ENCODE measurements around the gene SELENOH. TPM values are rescaled to one million over a fixed set of nuclear protein-coding genes. Genes with fewer than 3 reads are reported as not detected.

SELENOH gene
- total RNA-seq, 2 experiments from 2014 or later: 114 to 145 TPM

- Mint-ChIP-seq H3K27ac (no peak overlapping the region), H3K27me3 (no peaks in the 10 kb centered on the region), H3K9me3 (ENCODE audit: low read depth) (no peaks in the 10 kb centered on the region), H3K4me1 (peaks cover 22% of the 10 kb centered on the region), H3K4me3 (no peak overlapping the region), H3K36me3 (peaks cover 1% of the 10 kb centered on the region)
- DNase-seq: no peak
- ATAC-seq: no peak
- CTCF ChIA-PET: no interaction called here
These were observed 35.4 kb downstream of the SELENOH start for GRCh38 chr11:57776577-57777210.

- H3K36me3 Mint-ChIP-seq: peaks cover 1% of the 10 kb centered on the region
These were observed 36.7 kb downstream of the SELENOH start for GRCh38 chr11:57777969-57778317.

GRCh38 chr11:57778318-57779037 is 37.2 kb downstream of the SELENOH start:
- Mint-ChIP-seq H3K27me3 (no peaks in the 10 kb centered on the region), H3K9me3 (ENCODE audit: low read depth) (no peaks in the 10 kb centered on the region), H3K27ac (no peak overlapping the region), H3K4me1 (peaks cover 16% of the 10 kb centered on the region), H3K4me3 (no peak overlapping the region), H3K36me3 (peaks cover 1% of the 10 kb centered on the region)
- no peak for DNase-seq
- CTCF ChIA-PET: interaction anchor here (0.9 to 3.2 kb wide), 2 partner anchors 21 to 22 kb away, joined by 3 to 9 read pairs; no protein-coding TSS in a partner anchor
- no peak for ATAC-seq

More at GRCh38 chr11:57777969-57778317, 36.7 kb downstream of the SELENOH start:
- H3K4me1 Mint-ChIP-seq: peaks cover 19% of the 10 kb centered on the region
- CTCF ChIA-PET: interaction anchor here (0.9 to 3.2 kb wide), 2 partner anchors 21 to 23 kb away, joined by 3 to 9 read pairs; no protein-coding TSS in a partner anchor
- H3K9me3 Mint-ChIP-seq (ENCODE audit: low read depth): no peaks in the 10 kb centered on the region
- DNase-seq: no peak
- H3K27ac Mint-ChIP-seq: no peak overlapping the region
- no peak for ATAC-seq
- H3K27me3 Mint-ChIP-seq: no peaks in the 10 kb centered on the region
- no peak overlapping the region for H3K4me3 Mint-ChIP-seq

- ATAC-seq (no peak), DNase-seq (no peak)
- H3K27me3 Mint-ChIP-seq: no peaks in the 10 kb centered on the region
- H3K4me3 Mint-ChIP-seq: no peak overlapping the region
- no peaks in the 10 kb centered on the region for H3K9me3 Mint-ChIP-seq (ENCODE audit: low read depth)
- CTCF ChIA-PET: interaction anchor here (3.2 kb wide), 1 partner anchor 22 kb away, joined by 9 read pairs; no protein-coding TSS in a partner anchor
- peaks cover 1% of the 10 kb centered on the region for H3K36me3 Mint-ChIP-seq
- no peak overlapping the region for H3K27ac Mint-ChIP-seq
- peaks cover 12% of the 10 kb centered on the region for H3K4me1 Mint-ChIP-seq
These were observed 38.0 kb downstream of the SELENOH start for GRCh38 chr11:57779276-57779675.

- no peak for ATAC-seq
- Mint-ChIP-seq H3K9me3 (ENCODE audit: low read depth) (no peaks in the 10 kb centered on the region), H3K4me3 (no peak overlapping the region), H3K27me3 (no peaks in the 10 kb centered on the region), H3K4me1 (peaks cover 7% of the 10 kb centered on the region), H3K27ac (no peak overlapping the region), H3K36me3 (peaks cover 1% of the 10 kb centered on the region)
- CTCF ChIA-PET: no interaction called here
- no peak for DNase-seq
These were observed 40.2 kb downstream of the SELENOH start for GRCh38 chr11:57781529-57781943.

GRCh38 chr11:57785072-57785471 is 43.8 kb downstream of the SELENOH start:
- peaks cover 12% of the 10 kb centered on the region for H3K4me1 Mint-ChIP-seq
- ATAC-seq (no peak), DNase-seq (no peak)
- H3K4me3 Mint-ChIP-seq: no peak overlapping the region
- H3K27ac Mint-ChIP-seq: no peak overlapping the region
- no peaks in the 10 kb centered on the region for H3K9me3 Mint-ChIP-seq (ENCODE audit: low read depth)
- no peaks in the 10 kb centered on the region for H3K27me3 Mint-ChIP-seq
- no peaks in the 10 kb centered on the region for H3K36me3 Mint-ChIP-seq
- CTCF ChIA-PET: no interaction called here

GRCh38 chr11:57786436-57786835 is 45.1 kb downstream of the SELENOH start:
- DNase-seq (no peak), ATAC-seq (no peak)
- Mint-ChIP-seq H3K27me3 (no peaks in the 10 kb centered on the region), H3K9me3 (ENCODE audit: low read depth) (no peaks in the 10 kb centered on the region), H3K27ac (no peak overlapping the region), H3K4me1 (peaks cover 19% of the 10 kb centered on the region), H3K36me3 (no peaks in the 10 kb centered on the region), H3K4me3 (no peak overlapping the region)
- CTCF ChIA-PET: interaction anchor here (1.3 kb wide), 1 partner anchor 14 kb away, joined by 3 read pairs; no protein-coding TSS in a partner anchor

GRCh38 chr11:57787006-57787604 is 45.8 kb downstream of the SELENOH start:
- H3K9me3 Mint-ChIP-seq (ENCODE audit: low read depth): no peaks in the 10 kb centered on the region
- H3K4me1 Mint-ChIP-seq: peaks cover 26% of the 10 kb centered on the region
- DNase-seq (no peak), ATAC-seq (no peak)
- H3K27ac Mint-ChIP-seq: no peak overlapping the region
- peaks cover under 1% of the 10 kb centered on the region for H3K36me3 Mint-ChIP-seq
- no peak overlapping the region for H3K4me3 Mint-ChIP-seq
- no peaks in the 10 kb centered on the region for H3K27me3 Mint-ChIP-seq
- CTCF ChIA-PET: interaction anchor here (1.3 kb wide), 1 partner anchor 13 kb away, joined by 3 read pairs; no protein-coding TSS in a partner anchor

GRCh38 chr11:57787920-57788702 is 46.8 kb downstream of the SELENOH start:
- CTCF ChIA-PET: interaction anchor here (1.9 kb wide), 1 partner anchor 12 kb away, joined by 8 read pairs; no protein-coding TSS in a partner anchor
- DNase-seq: no peak
- no peaks in the 10 kb centered on the region for H3K9me3 Mint-ChIP-seq (ENCODE audit: low read depth)
- peaks cover 35% of the 10 kb centered on the region for H3K4me1 Mint-ChIP-seq
- no peak overlapping the region for H3K4me3 Mint-ChIP-seq
- H3K27ac Mint-ChIP-seq: no peak overlapping the region
- H3K36me3 Mint-ChIP-seq: peaks cover 3% of the 10 kb centered on the region
- no peaks in the 10 kb centered on the region for H3K27me3 Mint-ChIP-seq
- ATAC-seq: no peak

GRCh38 chr11:57788703-57789088 is 47.4 kb downstream of the SELENOH start:
- ATAC-seq (no peak), DNase-seq (no peak)
- H3K4me3 Mint-ChIP-seq: no peak overlapping the region
- no peak overlapping the region for H3K27ac Mint-ChIP-seq
- no peaks in the 10 kb centered on the region for H3K9me3 Mint-ChIP-seq (ENCODE audit: low read depth)
- CTCF ChIA-PET: interaction anchor here (1.9 kb wide), 1 partner anchor 12 kb away, joined by 8 read pairs; no protein-coding TSS in a partner anchor
- no peaks in the 10 kb centered on the region for H3K27me3 Mint-ChIP-seq
- peaks cover 41% of the 10 kb centered on the region for H3K4me1 Mint-ChIP-seq
- peaks cover 3% of the 10 kb centered on the region for H3K36me3 Mint-ChIP-seq

GRCh38 chr11:57791321-57792059 is 50.2 kb downstream of the SELENOH start:
- Mint-ChIP-seq H3K27ac (peak overlapping the region; percentile 80), H3K4me3 (peak overlapping the region; percentile 52), H3K36me3 (peaks cover 9% of the 10 kb centered on the region), H3K9me3 (ENCODE audit: low read depth) (no peaks in the 10 kb centered on the region), H3K4me1 (peaks cover 47% of the 10 kb centered on the region), H3K27me3 (no peaks in the 10 kb centered on the region)
- ATAC-seq (peak; percentile 5), DNase-seq (no peak)
- CTCF ChIA-PET: interaction anchor here (1.2 to 2.3 kb wide), 2 partner anchors 10 to 68 kb away, joined by 3 to 8 read pairs; no protein-coding TSS in a partner anchor

- Mint-ChIP-seq H3K9me3 (ENCODE audit: low read depth) (no peaks in the 10 kb centered on the region), H3K4me1 (peaks cover 47% of the 10 kb centered on the region), H3K27ac (peak overlapping the region; percentile 80), H3K4me3 (peak overlapping the region; percentile 52), H3K27me3 (no peaks in the 10 kb centered on the region), H3K36me3 (peaks cover 9% of the 10 kb centered on the region)
- ATAC-seq: peak; percentile 94
- DNase-seq: peak; percentile 92
- CTCF ChIA-PET: interaction anchor here (2.3 kb wide), 1 partner anchor 9 kb away, joined by 8 read pairs; no protein-coding TSS in a partner anchor
These were observed 50.8 kb downstream of the SELENOH start for GRCh38 chr11:57792060-57792541.

All from activated CD8-positive, alpha-beta memory T cell treated with anti-CD3 and anti-CD28 coated beads, Interleukin-2, amount 10 ng/mL, durations not matched to agents 7 days and 5 days (primary cell).